ENCODE results near the gene C10orf120. TPM values are rescaled to one million over a fixed set of nuclear protein-coding genes. Genes with fewer than 3 reads are reported as not detected.

The C10orf120 gene
- total RNA-seq = not detected
- 0.02 TPM for polyA plus RNA-seq
- long read RNA-seq, donor 1 = 0 reads
- long read RNA-seq, donor 2 = 0 reads
- long read RNA-seq, donor 3 = 0 reads
- long read RNA-seq, donor 4 = 0 reads
- long read RNA-seq, donor 5 = 0 reads
- long read RNA-seq, donor 6 = 0 reads
- long read RNA-seq, donor 7 = 0 reads
- long read RNA-seq, donor 8 = 0 reads
- long read RNA-seq, donor 9 = 0 reads
- long read RNA-seq, donor 10 = 0 reads

- no peak within 1 kb of the TSS for H3K4me3 ChIP-seq (ENCODE audit: low read length in 2 of 2)
- no peaks in the 10 kb centered on the region for H3K36me3 ChIP-seq (ENCODE audit: control insufficient read depth in 2 of 2, insufficient read depth in 2 of 2, low read length in 1 of 2)
- 83% methylated on average over 5 of the region's 5 CpGs for WGBS
- no peak within 1 kb of the TSS for H3K27ac ChIP-seq (ENCODE audit: low read depth in 1 of 2, low read length in 1 of 2)
- no peaks in the 10 kb centered on the region for H3K9me3 ChIP-seq (ENCODE audit: control insufficient read depth in 2 of 2, insufficient read depth in 1 of 2, low read length in 1 of 2)
- H3K4me1 ChIP-seq (ENCODE audit: control insufficient read depth in 2 of 2, insufficient read depth in 2 of 2, low read length in 2 of 2) = no peaks in the 10 kb centered on the region
- H3K27me3 ChIP-seq (ENCODE audit: control insufficient read depth in 2 of 2, insufficient read depth in 1 of 2, low read length in 1 of 2) = no peaks in the 10 kb centered on the region
- DNase-seq (ENCODE audit: low read depth in 6 of 9, low spot score in 9 of 9) = no peak
Measured at GRCh38 chr10:122699796-122700455, at the start of gene C10orf120. TSS of gene C10orf120 (minus strand) at chr10:122699846. CDS start at chr10:122699790, 56 bp downstream.

GRCh38 chr10:122748496-122748895, 48.9 kb upstream of the C10orf120 start:
- Histone ChIP-seq H3K27me3 (ENCODE audit: control insufficient read depth in 2 of 2, insufficient read depth in 1 of 2, low read length in 1 of 2) (no peaks in the 10 kb centered on the region), H3K27ac (ENCODE audit: low read depth in 1 of 2, low read length in 1 of 2) (no peak overlapping the region), H3K36me3 (ENCODE audit: control insufficient read depth in 2 of 2, insufficient read depth in 2 of 2, low read length in 1 of 2) (no peaks in the 10 kb centered on the region), H3K9me3 (ENCODE audit: control insufficient read depth in 2 of 2, insufficient read depth in 1 of 2, low read length in 1 of 2) (no peaks in the 10 kb centered on the region), H3K4me1 (ENCODE audit: control insufficient read depth in 2 of 2, insufficient read depth in 2 of 2, low read length in 2 of 2) (no peaks in the 10 kb centered on the region), H3K4me3 (ENCODE audit: low read length in 2 of 2) (no peak overlapping the region)
- DNase-seq (ENCODE audit: low read depth in 6 of 9, low spot score in 9 of 9) = no peak
- 85% methylated on average over 2 of the region's 2 CpGs for WGBS

- no peaks in the 10 kb centered on the region for H3K27me3 ChIP-seq (ENCODE audit: control insufficient read depth in 2 of 2, insufficient read depth in 1 of 2, low read length in 1 of 2)
- 75% methylated on average over 6 of the region's 6 CpGs for WGBS
- H3K4me3 ChIP-seq (ENCODE audit: low read length in 2 of 2) = no peak overlapping the region
- no peak for DNase-seq (ENCODE audit: low read depth in 6 of 9, low spot score in 9 of 9)
- H3K36me3 ChIP-seq (ENCODE audit: control insufficient read depth in 2 of 2, insufficient read depth in 2 of 2, low read length in 1 of 2) = no peaks in the 10 kb centered on the region
- H3K9me3 ChIP-seq (ENCODE audit: control insufficient read depth in 2 of 2, insufficient read depth in 1 of 2, low read length in 1 of 2) = no peaks in the 10 kb centered on the region
- H3K27ac ChIP-seq (ENCODE audit: low read depth in 1 of 2, low read length in 1 of 2) = no peak overlapping the region
- H3K4me1 ChIP-seq (ENCODE audit: control insufficient read depth in 2 of 2, insufficient read depth in 2 of 2, low read length in 2 of 2) = no peaks in the 10 kb centered on the region
Measured at GRCh38 chr10:122746408-122746807, 46.8 kb upstream of the C10orf120 start.

GRCh38 chr10:122744257-122744656, 44.6 kb upstream of the C10orf120 start:
- H3K9me3 ChIP-seq (ENCODE audit: control insufficient read depth in 2 of 2, insufficient read depth in 1 of 2, low read length in 1 of 2) = no peaks in the 10 kb centered on the region
- WGBS = 74% methylated on average over 2 of the region's 2 CpGs
- no peak for DNase-seq (ENCODE audit: low read depth in 6 of 9, low spot score in 9 of 9)
- H3K36me3 ChIP-seq (ENCODE audit: control insufficient read depth in 2 of 2, insufficient read depth in 2 of 2, low read length in 1 of 2) = no peaks in the 10 kb centered on the region
- H3K27me3 ChIP-seq (ENCODE audit: control insufficient read depth in 2 of 2, insufficient read depth in 1 of 2, low read length in 1 of 2) = no peaks in the 10 kb centered on the region
- no peaks in the 10 kb centered on the region for H3K4me1 ChIP-seq (ENCODE audit: control insufficient read depth in 2 of 2, insufficient read depth in 2 of 2, low read length in 2 of 2)
- no peak overlapping the region for H3K27ac ChIP-seq (ENCODE audit: low read depth in 1 of 2, low read length in 1 of 2)
- H3K4me3 ChIP-seq (ENCODE audit: low read length in 2 of 2) = no peak overlapping the region

- H3K9me3 ChIP-seq (ENCODE audit: control insufficient read depth in 2 of 2, insufficient read depth in 1 of 2, low read length in 1 of 2) = no peaks in the 10 kb centered on the region
- no peak overlapping the region for H3K27ac ChIP-seq (ENCODE audit: low read depth in 1 of 2, low read length in 1 of 2)
- H3K4me3 ChIP-seq (ENCODE audit: low read length in 2 of 2) = no peak overlapping the region
- H3K4me1 ChIP-seq (ENCODE audit: control insufficient read depth in 2 of 2, insufficient read depth in 2 of 2, low read length in 2 of 2) = no peaks in the 10 kb centered on the region
- H3K36me3 ChIP-seq (ENCODE audit: control insufficient read depth in 2 of 2, insufficient read depth in 2 of 2, low read length in 1 of 2) = no peaks in the 10 kb centered on the region
- H3K27me3 ChIP-seq (ENCODE audit: control insufficient read depth in 2 of 2, insufficient read depth in 1 of 2, low read length in 1 of 2) = no peaks in the 10 kb centered on the region
- 96% methylated on average over 2 of the region's 2 CpGs for WGBS
- DNase-seq (ENCODE audit: low read depth in 6 of 9, low spot score in 9 of 9) = no peak
Measured at GRCh38 chr10:122740640-122741039, 41.0 kb upstream of the C10orf120 start.

GRCh38 chr10:122738031-122738430, 38.4 kb upstream of the C10orf120 start:
- H3K4me3 ChIP-seq (ENCODE audit: low read length in 2 of 2) = no peak overlapping the region
- no peaks in the 10 kb centered on the region for H3K36me3 ChIP-seq (ENCODE audit: control insufficient read depth in 2 of 2, insufficient read depth in 2 of 2, low read length in 1 of 2)
- DNase-seq (ENCODE audit: low read depth in 6 of 9, low spot score in 9 of 9) = no peak
- no peaks in the 10 kb centered on the region for H3K27me3 ChIP-seq (ENCODE audit: control insufficient read depth in 2 of 2, insufficient read depth in 1 of 2, low read length in 1 of 2)
- 97% methylated on average over 2 of the region's 2 CpGs for WGBS
- H3K4me1 ChIP-seq (ENCODE audit: control insufficient read depth in 2 of 2, insufficient read depth in 2 of 2, low read length in 2 of 2) = no peaks in the 10 kb centered on the region
- H3K27ac ChIP-seq (ENCODE audit: low read depth in 1 of 2, low read length in 1 of 2) = no peak overlapping the region
- no peaks in the 10 kb centered on the region for H3K9me3 ChIP-seq (ENCODE audit: control insufficient read depth in 2 of 2, insufficient read depth in 1 of 2, low read length in 1 of 2)

GRCh38 chr10:122733931-122734665, 34.5 kb upstream of the C10orf120 start:
- no peaks in the 10 kb centered on the region for H3K27me3 ChIP-seq (ENCODE audit: control insufficient read depth in 2 of 2, insufficient read depth in 1 of 2, low read length in 1 of 2)
- 93% methylated on average over 13 of the region's 13 CpGs for WGBS
- no peak for DNase-seq (ENCODE audit: low read depth in 6 of 9, low spot score in 9 of 9)

GRCh38 chr10:122733443-122733842, 33.8 kb upstream of the C10orf120 start:
- no peaks in the 10 kb centered on the region for H3K27me3 ChIP-seq (ENCODE audit: control insufficient read depth in 2 of 2, insufficient read depth in 1 of 2, low read length in 1 of 2)
- H3K9me3 ChIP-seq (ENCODE audit: control insufficient read depth in 2 of 2, insufficient read depth in 1 of 2, low read length in 1 of 2) = no peaks in the 10 kb centered on the region
- H3K36me3 ChIP-seq (ENCODE audit: control insufficient read depth in 2 of 2, insufficient read depth in 2 of 2, low read length in 1 of 2) = no peaks in the 10 kb centered on the region
- H3K4me3 ChIP-seq (ENCODE audit: low read length in 2 of 2) = no peak overlapping the region
- 71% methylated on average over 2 of the region's 2 CpGs for WGBS
- no peak overlapping the region for H3K27ac ChIP-seq (ENCODE audit: low read depth in 1 of 2, low read length in 1 of 2)
- no peaks in the 10 kb centered on the region for H3K4me1 ChIP-seq (ENCODE audit: control insufficient read depth in 2 of 2, insufficient read depth in 2 of 2, low read length in 2 of 2)
- DNase-seq (ENCODE audit: low read depth in 6 of 9, low spot score in 9 of 9) = no peak

More at GRCh38 chr10:122733931-122734665, 34.5 kb upstream of the C10orf120 start:
- Histone ChIP-seq H3K27ac (ENCODE audit: low read depth in 1 of 2, low read length in 1 of 2) (no peak overlapping the region), H3K36me3 (ENCODE audit: control insufficient read depth in 2 of 2, insufficient read depth in 2 of 2, low read length in 1 of 2) (no peaks in the 10 kb centered on the region), H3K4me1 (ENCODE audit: control insufficient read depth in 2 of 2, insufficient read depth in 2 of 2, low read length in 2 of 2) (no peaks in the 10 kb centered on the region), H3K4me3 (ENCODE audit: low read length in 2 of 2) (no peak overlapping the region), H3K9me3 (ENCODE audit: control insufficient read depth in 2 of 2, insufficient read depth in 1 of 2, low read length in 1 of 2) (no peaks in the 10 kb centered on the region)

GRCh38 chr10:122730238-122730637, 30.6 kb upstream of the C10orf120 start:
- Histone ChIP-seq H3K27ac (ENCODE audit: low read depth in 1 of 2, low read length in 1 of 2) (no peak overlapping the region), H3K9me3 (ENCODE audit: control insufficient read depth in 2 of 2, insufficient read depth in 1 of 2, low read length in 1 of 2) (no peaks in the 10 kb centered on the region), H3K36me3 (ENCODE audit: control insufficient read depth in 2 of 2, insufficient read depth in 2 of 2, low read length in 1 of 2) (no peaks in the 10 kb centered on the region), H3K4me1 (ENCODE audit: control insufficient read depth in 2 of 2, insufficient read depth in 2 of 2, low read length in 2 of 2) (no peaks in the 10 kb centered on the region), H3K4me3 (ENCODE audit: low read length in 2 of 2) (no peak overlapping the region), H3K27me3 (ENCODE audit: control insufficient read depth in 2 of 2, insufficient read depth in 1 of 2, low read length in 1 of 2) (no peaks in the 10 kb centered on the region)
- 26% methylated on average over 6 of the region's 6 CpGs for WGBS
- no peak for DNase-seq (ENCODE audit: low read depth in 6 of 9, low spot score in 9 of 9)

Measured in thymus (tissue), 14 donors.